ENCODE data around the gene PTPRO.

Gene PTPRO

GRCh38 chr12:15389561-15389960 is 67.3 kb downstream of the PTPRO start:
- no peak overlapping the region for H3K4me3 Mint-ChIP-seq
- H3K27me3 Mint-ChIP-seq = peaks cover 3% of the 10 kb centered on the region
- no peaks in the 10 kb centered on the region for H3K36me3 Mint-ChIP-seq (ENCODE audit: low read depth)
- H3K4me1 Mint-ChIP-seq (ENCODE audit: low read depth) = no peaks in the 10 kb centered on the region
- no peak overlapping the region for H3K27ac Mint-ChIP-seq
- no peaks in the 10 kb centered on the region for H3K9me3 Mint-ChIP-seq
- no peak for DNase-seq

GRCh38 chr12:15393037-15393436 is 70.7 kb downstream of the PTPRO start:
- Mint-ChIP-seq H3K4me1 (ENCODE audit: low read depth) (no peaks in the 10 kb centered on the region), H3K36me3 (ENCODE audit: low read depth) (no peaks in the 10 kb centered on the region), H3K4me3 (no peak overlapping the region), H3K27me3 (peaks cover 3% of the 10 kb centered on the region), H3K27ac (no peak overlapping the region), H3K9me3 (no peaks in the 10 kb centered on the region)
- no peak for DNase-seq

GRCh38 chr12:15393995-15394394 is 71.7 kb downstream of the PTPRO start:
- no peaks in the 10 kb centered on the region for H3K9me3 Mint-ChIP-seq
- no peak overlapping the region for H3K4me3 Mint-ChIP-seq
- H3K4me1 Mint-ChIP-seq (ENCODE audit: low read depth) = no peaks in the 10 kb centered on the region
- no peak for DNase-seq
- H3K27me3 Mint-ChIP-seq = peaks cover 3% of the 10 kb centered on the region
- no peaks in the 10 kb centered on the region for H3K36me3 Mint-ChIP-seq (ENCODE audit: low read depth)
- H3K27ac Mint-ChIP-seq = no peak overlapping the region

GRCh38 chr12:15404485-15404884 is 82.2 kb downstream of the PTPRO start:
- no peak for DNase-seq
- H3K36me3 Mint-ChIP-seq (ENCODE audit: low read depth) = no peaks in the 10 kb centered on the region

GRCh38 chr12:15405606-15406005 is 83.3 kb downstream of the PTPRO start:
- H3K4me1 Mint-ChIP-seq (ENCODE audit: low read depth) = peaks cover 6% of the 10 kb centered on the region
- peaks cover 12% of the 10 kb centered on the region for H3K27me3 Mint-ChIP-seq
- DNase-seq = no peak
- no peak overlapping the region for H3K4me3 Mint-ChIP-seq
- no peaks in the 10 kb centered on the region for H3K9me3 Mint-ChIP-seq
- H3K36me3 Mint-ChIP-seq (ENCODE audit: low read depth) = no peaks in the 10 kb centered on the region
- H3K27ac Mint-ChIP-seq = no peak overlapping the region

More at GRCh38 chr12:15404485-15404884, 82.2 kb downstream of the PTPRO start:
- no peak overlapping the region for H3K4me3 Mint-ChIP-seq
- H3K9me3 Mint-ChIP-seq = no peaks in the 10 kb centered on the region
- H3K27ac Mint-ChIP-seq = no peak overlapping the region
- H3K27me3 Mint-ChIP-seq = peaks cover 17% of the 10 kb centered on the region
- H3K4me1 Mint-ChIP-seq (ENCODE audit: low read depth) = peaks cover 6% of the 10 kb centered on the region

- DNase-seq = no peak
- H3K4me3 Mint-ChIP-seq = no peak overlapping the region
- no peaks in the 10 kb centered on the region for H3K9me3 Mint-ChIP-seq
- H3K36me3 Mint-ChIP-seq (ENCODE audit: low read depth) = no peaks in the 10 kb centered on the region
- no peak overlapping the region for H3K27ac Mint-ChIP-seq
- peaks cover 6% of the 10 kb centered on the region for H3K4me1 Mint-ChIP-seq (ENCODE audit: low read depth)
- H3K27me3 Mint-ChIP-seq = peaks cover 12% of the 10 kb centered on the region
Observed at GRCh38 chr12:15407025-15407424, 84.7 kb downstream of the PTPRO start.

GRCh38 chr12:15411842-15412241 is 89.5 kb downstream of the PTPRO start:
- no peak for DNase-seq
- H3K36me3 Mint-ChIP-seq (ENCODE audit: low read depth) = no peaks in the 10 kb centered on the region
- no peaks in the 10 kb centered on the region for H3K9me3 Mint-ChIP-seq
- no peak overlapping the region for H3K27ac Mint-ChIP-seq
- no peaks in the 10 kb centered on the region for H3K4me1 Mint-ChIP-seq (ENCODE audit: low read depth)
- H3K27me3 Mint-ChIP-seq = peaks cover 13% of the 10 kb centered on the region
- H3K4me3 Mint-ChIP-seq = no peak overlapping the region

GRCh38 chr12:15417691-15418090 is 95.4 kb downstream of the PTPRO start:
- Mint-ChIP-seq H3K9me3 (no peaks in the 10 kb centered on the region), H3K27ac (no peak overlapping the region), H3K36me3 (ENCODE audit: low read depth) (no peaks in the 10 kb centered on the region), H3K4me1 (ENCODE audit: low read depth) (no peaks in the 10 kb centered on the region), H3K4me3 (no peak overlapping the region), H3K27me3 (peaks cover 16% of the 10 kb centered on the region)
- DNase-seq = no peak

- DNase-seq = no peak
- H3K4me1 Mint-ChIP-seq (ENCODE audit: low read depth) = no peaks in the 10 kb centered on the region
- no peak overlapping the region for H3K27ac Mint-ChIP-seq
- no peaks in the 10 kb centered on the region for H3K36me3 Mint-ChIP-seq (ENCODE audit: low read depth)
- H3K4me3 Mint-ChIP-seq = no peak overlapping the region
- peaks cover 7% of the 10 kb centered on the region for H3K27me3 Mint-ChIP-seq
- no peaks in the 10 kb centered on the region for H3K9me3 Mint-ChIP-seq
Observed at GRCh38 chr12:15423629-15424028, 101.3 kb downstream of the PTPRO start.

GRCh38 chr12:15427913-15428312 is 105.6 kb downstream of the PTPRO start:
- Mint-ChIP-seq H3K9me3 (no peaks in the 10 kb centered on the region), H3K36me3 (ENCODE audit: low read depth) (no peaks in the 10 kb centered on the region), H3K4me3 (no peak overlapping the region), H3K4me1 (ENCODE audit: low read depth) (no peaks in the 10 kb centered on the region), H3K27me3 (peaks cover 19% of the 10 kb centered on the region), H3K27ac (no peak overlapping the region)
- no peak for DNase-seq

GRCh38 chr12:15428632-15429031 is 106.3 kb downstream of the PTPRO start:
- no peaks in the 10 kb centered on the region for H3K4me1 Mint-ChIP-seq (ENCODE audit: low read depth)
- H3K9me3 Mint-ChIP-seq = no peaks in the 10 kb centered on the region
- no peak overlapping the region for H3K27ac Mint-ChIP-seq
- no peak for DNase-seq
- H3K36me3 Mint-ChIP-seq (ENCODE audit: low read depth) = no peaks in the 10 kb centered on the region
- peaks cover 19% of the 10 kb centered on the region for H3K27me3 Mint-ChIP-seq
- no peak overlapping the region for H3K4me3 Mint-ChIP-seq

GRCh38 chr12:15429262-15429661 is 107.0 kb downstream of the PTPRO start:
- no peaks in the 10 kb centered on the region for H3K36me3 Mint-ChIP-seq (ENCODE audit: low read depth)
- H3K27ac Mint-ChIP-seq = no peak overlapping the region
- no peaks in the 10 kb centered on the region for H3K4me1 Mint-ChIP-seq (ENCODE audit: low read depth)
- peaks cover 19% of the 10 kb centered on the region for H3K27me3 Mint-ChIP-seq
- H3K4me3 Mint-ChIP-seq = no peak overlapping the region
- H3K9me3 Mint-ChIP-seq = no peaks in the 10 kb centered on the region
- DNase-seq = no peak

GRCh38 chr12:15435597-15435996 is 113.3 kb downstream of the PTPRO start:
- no peaks in the 10 kb centered on the region for H3K36me3 Mint-ChIP-seq (ENCODE audit: low read depth)
- H3K4me3 Mint-ChIP-seq = no peak overlapping the region
- H3K27ac Mint-ChIP-seq = no peak overlapping the region
- peaks cover 28% of the 10 kb centered on the region for H3K27me3 Mint-ChIP-seq
- no peak for DNase-seq
- H3K4me1 Mint-ChIP-seq (ENCODE audit: low read depth) = no peaks in the 10 kb centered on the region
- peaks cover 16% of the 10 kb centered on the region for H3K9me3 Mint-ChIP-seq

- Mint-ChIP-seq H3K9me3 (peaks cover 16% of the 10 kb centered on the region), H3K4me3 (no peak overlapping the region), H3K36me3 (ENCODE audit: low read depth) (no peaks in the 10 kb centered on the region), H3K27ac (no peak overlapping the region), H3K27me3 (peaks cover 26% of the 10 kb centered on the region), H3K4me1 (ENCODE audit: low read depth) (no peaks in the 10 kb centered on the region)
- no peak for DNase-seq
Observed at GRCh38 chr12:15439459-15439858, 117.2 kb downstream of the PTPRO start.

- no peak overlapping the region for H3K27ac Mint-ChIP-seq
- no peak for DNase-seq
- H3K4me3 Mint-ChIP-seq = no peak overlapping the region
- no peaks in the 10 kb centered on the region for H3K36me3 Mint-ChIP-seq (ENCODE audit: low read depth)
- peaks cover 20% of the 10 kb centered on the region for H3K27me3 Mint-ChIP-seq
- peaks cover 7% of the 10 kb centered on the region for H3K9me3 Mint-ChIP-seq
- no peaks in the 10 kb centered on the region for H3K4me1 Mint-ChIP-seq (ENCODE audit: low read depth)
Observed at GRCh38 chr12:15443050-15443449, 120.7 kb downstream of the PTPRO start.

- H3K27ac Mint-ChIP-seq = no peak overlapping the region
- no peak overlapping the region for H3K4me3 Mint-ChIP-seq
- peaks cover 4% of the 10 kb centered on the region for H3K9me3 Mint-ChIP-seq
- H3K4me1 Mint-ChIP-seq (ENCODE audit: low read depth) = no peaks in the 10 kb centered on the region
- peaks cover 20% of the 10 kb centered on the region for H3K27me3 Mint-ChIP-seq
- no peaks in the 10 kb centered on the region for H3K36me3 Mint-ChIP-seq (ENCODE audit: low read depth)
- DNase-seq = no peak
Observed at GRCh38 chr12:15443611-15444010, 121.3 kb downstream of the PTPRO start.

All from activated T-cell treated with anti-CD3 and anti-CD28 coated beads, Interleukin-2, amount 50 U/mL, for 24 hours (primary cell).